HG02678 (cell line): ENCODE measurements around the gene DNHD1.
"Not testable (repeated sequence)": the region's sequence is repeated elsewhere in the genome, so short reads cannot be mapped to it uniquely, and the experiment has no call there.

ENCODE experiments used
- ATAC-seq: cut with Tn5 transposase; IDR thresholded peaks from one replicate; pipeline ENCODE4 v1.9.1; 2021; ENCODE audit warnings: mild to moderate bottlenecking, moderate library complexity; ENCODE audit not compliant: unreplicated experiment

DNHD1 gene

DNA sequence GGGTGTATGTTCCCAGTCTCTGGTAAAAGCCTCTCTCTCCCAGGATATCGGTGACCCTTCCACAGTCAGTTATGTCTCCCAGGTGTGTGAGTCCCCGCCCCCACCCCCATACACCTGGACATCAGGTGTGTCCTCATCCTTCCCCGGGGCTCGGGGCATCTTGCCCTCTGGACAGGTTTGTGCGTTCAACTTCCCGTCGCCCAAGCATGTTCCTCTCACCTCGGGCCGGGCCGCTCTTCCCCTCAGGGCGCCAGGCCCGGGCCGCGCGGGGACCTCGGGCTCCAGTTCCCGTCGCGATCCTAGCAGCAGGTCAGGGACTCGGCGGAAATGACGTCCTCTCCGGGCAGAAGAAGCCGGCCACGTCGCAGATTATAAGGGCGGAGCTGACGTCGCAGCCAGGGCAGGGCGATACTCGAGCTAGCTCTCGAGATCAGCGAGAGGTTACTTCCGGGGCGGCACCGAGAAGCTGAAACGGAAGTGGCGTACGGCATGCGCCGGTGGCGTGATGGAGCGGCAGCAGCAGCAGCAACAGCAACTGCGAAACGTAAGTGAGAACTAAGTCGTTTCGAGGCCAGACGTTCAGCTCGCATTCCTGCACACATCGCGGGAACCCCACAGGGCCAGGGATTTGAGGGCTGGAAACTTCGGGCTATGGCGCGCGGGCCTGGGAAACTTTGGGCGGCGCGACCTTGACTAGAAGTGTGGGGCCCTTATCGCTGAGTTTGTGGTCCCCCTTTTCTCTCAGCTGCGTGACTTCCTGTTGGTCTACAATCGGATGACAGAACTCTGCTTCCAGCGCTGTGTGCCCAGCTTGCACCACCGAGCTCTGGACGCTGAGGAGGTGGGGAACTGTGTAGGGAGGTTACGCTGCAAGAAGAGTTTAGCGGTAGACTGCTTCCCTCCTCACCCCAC is 15.8 kb upstream of the DNHD1 start, which contains the start of the genes ARFIP2 and TIMM10B:
TSS of gene ARFIP2 (minus strand) at position 320 of the 912 bp plus-strand sequence. CDS start 910 bp downstream, outside the sequence.
TSS of gene TIMM10B (plus strand) at position 490 of the 912 bp plus-strand sequence. CDS start at position 506, 16 bp downstream.
- peak; percentile 99 for ATAC-seq

DNA sequence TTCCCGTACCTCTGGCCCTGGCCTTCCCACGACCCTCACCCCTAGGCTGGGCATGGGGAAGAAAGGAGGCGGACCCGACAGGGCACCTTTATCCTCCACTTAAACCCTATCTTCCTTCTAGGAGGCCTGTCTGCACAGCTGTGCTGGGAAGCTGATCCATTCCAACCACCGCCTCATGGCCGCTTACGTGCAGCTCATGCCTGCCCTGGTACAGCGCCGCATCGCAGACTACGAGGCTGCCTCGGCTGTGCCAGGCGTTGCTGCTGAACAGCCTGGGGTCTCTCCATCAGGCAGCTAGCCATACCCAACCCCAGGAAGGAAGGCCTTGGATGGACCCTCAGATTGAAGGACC is 15.2 kb upstream of the DNHD1 start:
- ATAC-seq: no peak

DNA sequence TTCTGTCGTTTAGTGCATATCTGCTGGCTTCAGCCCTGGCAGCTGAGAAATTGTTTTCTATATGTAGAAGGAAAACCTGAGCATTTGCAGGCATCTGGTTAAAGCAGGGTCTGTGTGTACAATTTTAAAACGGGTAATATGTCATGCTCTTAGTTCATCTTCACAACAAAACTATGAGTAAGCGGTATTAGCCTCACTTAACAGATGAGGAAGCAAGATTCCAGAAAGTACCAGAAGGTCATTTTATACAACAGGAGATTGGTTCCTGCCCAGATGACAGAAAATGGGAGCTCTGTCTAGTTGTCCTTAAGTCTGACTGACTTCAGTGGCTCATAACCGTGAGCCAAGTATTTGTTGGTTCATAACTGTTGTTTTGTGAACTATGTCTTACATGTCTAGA is 14.6 kb upstream of the DNHD1 start:
- no peak for ATAC-seq

DNA sequence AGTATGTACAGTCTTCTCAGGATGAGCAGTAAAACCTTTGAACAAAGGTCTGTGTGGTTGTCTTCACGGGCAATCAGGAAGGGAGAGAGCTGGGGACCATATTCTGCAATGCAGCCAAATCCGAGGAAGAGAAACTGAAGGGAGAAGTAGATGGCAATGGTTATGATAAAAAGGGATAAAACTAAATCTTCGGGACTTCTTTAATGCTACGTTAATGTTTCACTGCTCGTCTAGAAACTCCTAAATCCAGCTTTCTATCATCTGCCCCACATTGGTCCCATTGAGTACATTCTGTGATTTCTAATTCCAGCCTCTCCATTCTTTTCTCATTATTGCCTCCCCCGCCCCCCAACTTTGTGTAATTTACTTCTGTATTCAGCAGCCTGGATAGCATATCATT is 14.1 kb upstream of the DNHD1 start:
- no peak for ATAC-seq

DNA sequence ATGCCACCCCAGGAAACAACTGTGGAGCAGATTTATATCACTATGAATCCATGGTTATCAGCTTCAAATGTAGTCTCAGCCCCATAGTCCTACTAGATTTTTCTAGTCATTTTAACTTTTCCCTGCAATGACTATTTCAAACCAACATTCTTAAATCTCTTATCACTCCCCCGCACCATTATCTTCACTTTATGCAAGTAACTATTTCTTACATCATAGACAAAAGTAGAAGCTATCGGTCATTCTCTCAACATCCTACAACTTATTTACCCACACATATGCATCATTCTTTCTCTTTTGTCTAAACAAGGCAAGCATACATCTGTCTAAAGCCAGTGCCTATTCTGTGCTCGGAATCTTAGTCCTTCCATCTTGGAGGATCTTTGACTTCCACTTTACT is 11.4 kb upstream of the DNHD1 start:
- no peak for ATAC-seq

DNA sequence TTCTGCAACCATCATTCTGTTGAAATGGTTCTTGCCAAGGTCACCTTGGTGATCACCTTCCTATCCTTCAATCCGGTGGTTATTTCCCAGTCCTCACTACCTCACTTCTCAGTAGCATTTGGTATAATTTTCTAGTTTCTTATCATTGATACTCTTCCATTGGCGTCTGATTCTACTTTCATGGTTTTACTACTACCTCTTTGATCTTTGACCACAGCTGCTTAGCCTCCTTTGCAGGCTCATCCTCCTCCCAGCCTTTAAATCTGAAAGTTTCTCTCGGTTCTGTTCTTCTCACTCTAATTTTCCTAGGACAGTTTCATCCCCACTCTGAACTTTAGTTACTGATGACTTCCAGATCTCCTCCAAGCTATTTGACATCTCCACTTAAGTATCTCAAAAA is 10.8 kb upstream of the DNHD1 start:
- ATAC-seq: no peak

DNA sequence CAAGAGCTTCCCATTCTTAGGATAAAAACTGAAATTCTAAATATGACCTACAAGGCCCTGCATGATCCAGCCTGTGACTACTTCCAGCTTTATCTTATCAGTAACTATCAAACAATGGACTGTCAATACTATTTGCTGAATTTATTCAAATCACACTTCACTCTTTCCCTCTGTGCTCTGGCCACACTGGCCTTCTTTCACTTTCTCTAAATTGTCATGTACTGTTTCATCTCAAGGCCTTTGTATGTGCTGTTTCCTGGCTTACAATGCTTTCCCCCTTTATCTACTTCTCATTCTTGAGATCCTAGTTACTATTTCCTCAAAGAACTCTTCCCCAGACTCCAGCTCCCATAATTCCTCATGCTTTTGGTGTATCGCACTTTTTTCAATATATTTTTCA is 10.1 kb upstream of the DNHD1 start:
- ATAC-seq: no peak

DNA sequence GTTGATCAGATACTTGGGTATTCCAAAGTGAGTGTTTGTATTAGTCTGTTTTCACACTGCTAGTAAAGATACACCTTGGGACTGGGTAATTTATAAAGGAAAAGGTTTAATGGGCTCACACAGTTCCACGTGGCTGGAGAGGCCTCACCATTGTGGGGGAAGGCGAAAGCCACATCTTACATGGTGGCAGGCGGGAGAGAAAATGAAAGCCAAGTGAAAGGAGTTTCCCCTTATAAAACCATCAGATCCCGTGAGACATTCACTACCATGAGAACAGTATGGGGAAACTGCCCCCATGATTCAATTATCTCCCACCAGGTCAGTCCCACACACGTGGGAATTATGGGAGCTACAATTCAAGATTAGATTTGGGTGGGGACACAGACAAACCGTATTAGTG is 8.7 kb upstream of the DNHD1 start:
- ATAC-seq: no peak

DNA sequence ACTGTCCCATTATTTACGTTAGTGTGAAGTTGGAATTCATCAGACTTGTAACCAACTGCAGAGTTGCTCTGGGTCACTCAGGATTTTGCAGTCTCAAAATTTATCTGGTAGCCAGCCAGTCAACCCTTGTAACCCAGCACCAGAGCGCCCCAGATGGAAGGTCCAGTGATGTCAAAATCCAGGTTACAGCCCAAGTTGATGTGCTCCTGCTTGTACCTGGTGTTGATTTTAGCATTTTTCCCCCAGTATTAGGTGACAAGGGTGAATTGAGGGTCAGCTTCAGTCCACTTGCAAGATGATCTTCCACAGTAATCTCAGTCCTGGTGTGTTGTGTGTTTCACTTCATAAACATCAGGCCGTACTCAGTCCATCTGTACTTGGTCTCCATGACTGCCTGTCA is 8.3 kb upstream of the DNHD1 start:
- ATAC-seq: no peak

DNA sequence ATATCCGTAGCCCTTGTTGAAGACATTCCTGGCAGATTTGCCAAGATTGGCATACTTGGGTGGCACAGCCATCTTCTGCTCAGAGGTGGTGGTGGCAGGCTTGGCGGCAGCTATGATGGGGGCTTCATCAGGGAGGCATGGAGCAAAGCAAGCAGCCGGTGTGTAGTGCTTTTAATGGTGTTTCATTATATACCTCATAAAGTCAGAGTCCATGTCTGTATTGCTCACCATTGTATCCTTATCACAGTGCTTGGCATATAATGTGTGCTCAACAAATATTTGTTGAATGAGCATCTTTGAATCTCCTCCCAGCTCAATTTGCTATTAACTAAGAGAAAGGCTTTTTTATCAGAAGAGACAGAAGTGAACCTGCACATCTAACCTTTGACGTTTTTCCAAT is 7.8 kb upstream of the DNHD1 start:
- ATAC-seq: no peak

DNA sequence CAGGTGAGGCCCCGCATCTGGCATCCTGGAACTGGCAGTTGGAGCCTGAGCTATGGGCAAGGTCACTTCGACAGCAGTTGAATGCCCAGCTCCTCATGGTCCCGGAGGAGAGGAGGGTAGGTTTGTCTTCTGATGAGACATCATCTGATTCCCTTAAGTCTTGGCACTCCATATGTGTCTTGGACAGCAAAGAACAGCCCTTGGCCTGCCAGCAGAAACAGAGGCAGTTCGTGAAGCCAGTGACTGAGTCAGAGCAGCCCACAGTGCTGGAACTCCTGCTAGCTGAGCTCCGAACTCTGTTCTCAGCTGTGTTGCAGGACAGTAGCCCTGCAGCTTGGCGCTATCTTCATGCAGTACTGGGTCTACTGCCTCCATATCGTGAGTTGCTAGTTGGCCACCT is 1.0 kb downstream of the DNHD1 start:
- ATAC-seq: no peak

DNA sequence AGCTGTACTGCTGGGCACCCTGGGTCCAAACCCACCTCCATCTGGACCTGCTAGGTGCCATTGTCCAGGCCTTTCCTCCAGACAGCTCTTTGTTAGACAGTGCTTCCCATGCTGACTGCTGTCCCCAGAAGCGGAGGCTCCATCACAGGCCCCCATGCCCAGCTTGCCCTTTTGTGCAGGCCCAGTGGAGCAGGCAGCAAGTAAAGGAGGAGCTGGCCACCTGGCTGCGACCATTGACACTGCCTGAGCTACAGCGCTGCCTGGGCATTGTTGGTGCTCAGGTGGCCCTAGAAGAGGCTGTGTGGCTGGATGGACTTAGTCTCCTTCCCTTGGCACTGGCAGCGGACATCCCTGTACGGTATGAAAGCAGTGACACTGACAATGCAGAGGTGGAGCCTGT is 1.5 kb downstream of the DNHD1 start:
- no peak for ATAC-seq

DNA sequence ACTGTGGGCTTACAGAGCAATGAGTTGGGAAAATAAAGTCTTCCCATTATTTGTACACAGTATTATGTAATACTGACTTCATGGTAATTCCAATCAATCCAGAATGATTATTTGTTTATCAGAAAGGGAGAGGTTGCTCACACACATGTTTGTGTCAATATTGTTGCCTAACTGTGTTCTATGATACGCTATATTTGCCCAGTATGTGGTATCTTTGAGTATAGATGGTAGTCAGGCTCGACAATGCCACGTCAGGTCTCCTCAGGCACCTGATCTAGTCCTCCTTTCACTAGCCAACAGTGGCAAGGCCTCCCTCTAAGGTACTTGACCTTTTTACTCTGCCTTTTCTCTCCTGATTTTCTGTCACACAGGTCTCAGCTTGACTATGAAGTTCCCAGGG is 5.3 kb downstream of the DNHD1 start:
- ATAC-seq: no peak

DNA sequence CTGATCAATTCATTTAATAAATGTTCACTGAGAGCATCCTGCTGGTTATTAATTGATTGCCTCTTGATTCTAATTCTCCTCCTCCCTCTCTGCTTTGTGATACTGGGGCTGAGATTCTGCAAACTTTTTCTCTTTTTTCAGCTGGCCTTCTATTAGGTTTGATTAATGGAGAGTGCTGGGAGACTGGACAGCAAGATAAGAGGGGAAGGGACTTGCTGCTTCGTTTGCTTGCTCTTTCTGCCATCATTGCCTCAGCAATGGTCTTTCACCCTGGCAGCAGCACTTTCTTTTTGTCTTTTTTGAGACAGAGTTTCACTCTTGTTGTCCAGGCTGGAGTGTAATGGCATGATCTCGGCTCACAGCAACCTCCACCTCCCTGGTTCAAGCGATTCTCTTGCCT is 7.1 kb downstream of the DNHD1 start:
- no peak for ATAC-seq

DNA sequence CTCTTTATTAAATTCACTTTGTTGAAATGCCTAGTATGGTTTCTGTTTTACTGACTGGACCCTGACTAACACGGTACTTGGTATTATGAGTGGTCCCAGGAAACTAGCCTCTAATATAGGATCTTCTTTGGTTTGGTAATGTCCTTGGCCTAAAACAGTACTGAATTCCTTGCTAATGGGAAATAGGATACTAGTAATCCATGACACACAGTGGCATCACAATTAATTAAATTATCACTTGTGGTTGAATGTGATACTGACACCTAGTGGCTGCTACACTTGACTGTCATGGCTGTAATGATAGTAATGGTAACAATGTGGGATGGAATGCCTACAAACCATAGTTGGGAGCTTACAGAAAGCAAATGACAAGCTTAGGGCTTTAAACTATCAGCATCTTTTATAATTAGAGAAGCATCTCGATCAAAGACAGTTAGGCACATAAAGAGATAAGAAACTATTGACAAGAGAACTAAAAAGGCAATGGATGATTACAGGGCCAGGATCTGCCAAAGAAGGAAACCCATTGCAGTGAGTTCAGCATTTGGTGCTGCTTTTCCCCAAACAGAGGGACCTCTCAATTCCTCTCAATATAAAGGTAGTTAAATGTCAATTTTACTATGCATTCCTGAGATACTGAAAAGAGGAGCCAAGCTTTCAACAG is 8.6 kb downstream of the DNHD1 start:
- peak; percentile 62 for ATAC-seq

DNA sequence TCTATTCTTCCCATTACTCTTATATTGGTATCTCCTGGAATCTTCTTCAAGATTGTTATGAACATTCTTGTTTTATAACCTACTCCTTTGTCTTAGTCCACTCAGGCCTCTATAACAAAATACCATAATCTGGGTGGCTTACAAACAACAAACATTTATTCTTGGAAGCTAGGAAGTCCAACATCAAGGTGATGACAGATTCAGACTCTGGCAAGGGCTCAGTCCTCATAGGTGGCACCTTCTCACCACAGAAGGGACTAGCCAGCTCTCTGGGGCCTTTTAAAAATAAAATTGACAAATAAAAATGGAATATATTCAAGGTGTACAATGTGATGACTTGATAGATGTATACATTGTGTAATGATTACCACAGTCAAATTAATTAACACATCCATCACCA is 19.8 kb downstream of the DNHD1 start:
- no peak for ATAC-seq

DNA sequence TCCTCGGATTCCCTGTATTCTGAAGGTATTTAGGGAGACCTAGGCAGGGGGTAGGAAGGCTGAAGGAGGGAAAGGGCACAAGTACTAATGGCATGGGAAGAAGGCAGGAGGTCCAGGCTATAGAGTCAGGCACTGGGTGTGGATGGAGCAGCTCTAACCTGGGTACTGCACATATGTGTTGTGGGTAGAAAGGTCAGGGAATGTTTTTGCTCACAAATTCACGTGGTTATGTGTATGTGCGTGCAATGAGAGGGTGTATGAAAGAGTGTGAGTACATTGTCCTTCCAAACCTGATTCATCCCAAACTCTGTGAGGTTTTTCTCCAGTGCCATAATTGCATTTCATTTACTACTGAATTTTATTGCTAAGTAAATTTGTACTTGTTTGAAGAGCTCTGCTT is 23.2 kb downstream of the DNHD1 start:
- no peak for ATAC-seq

DNA sequence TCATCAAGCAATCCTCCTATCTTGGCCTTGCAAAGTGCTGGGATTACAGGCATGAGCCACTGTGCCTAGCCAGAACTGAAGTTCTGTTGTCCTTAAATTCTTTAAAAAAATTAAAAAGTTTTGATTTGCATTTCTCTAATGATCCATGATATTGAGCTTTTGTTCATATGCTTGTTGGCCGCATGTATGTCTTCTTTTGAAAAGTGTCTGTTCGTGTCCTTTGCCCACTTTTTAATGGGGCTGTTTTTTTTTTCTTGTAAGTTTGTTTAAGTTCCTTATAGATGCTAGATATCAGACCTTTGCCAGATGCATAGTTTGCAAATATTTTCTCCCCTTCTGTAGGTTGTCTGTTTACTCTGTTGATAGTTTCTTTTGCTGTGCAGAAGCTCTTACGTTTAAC is 24.9 kb downstream of the DNHD1 start:
- ATAC-seq: not testable (repeated sequence)

DNA sequence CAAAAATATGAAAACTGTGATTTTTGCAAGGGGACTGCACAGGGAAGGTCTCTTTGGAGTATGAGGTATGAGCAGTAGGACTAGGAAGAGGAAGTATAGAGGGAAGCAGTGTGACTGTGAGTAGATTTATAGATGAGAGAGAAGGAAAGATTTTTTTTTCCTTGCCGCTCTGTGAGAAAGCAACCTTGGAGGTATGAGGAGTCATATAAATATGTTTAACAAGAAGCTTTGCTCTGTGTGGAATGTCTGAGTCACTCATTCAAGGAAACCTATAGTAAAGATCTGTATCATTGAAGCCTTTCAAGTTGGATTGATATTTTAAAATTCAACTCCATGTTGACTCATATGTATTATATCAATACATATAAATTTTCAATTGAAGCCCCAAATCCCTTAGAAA is 26.2 kb downstream of the DNHD1 start:
- ATAC-seq: no peak

DNA sequence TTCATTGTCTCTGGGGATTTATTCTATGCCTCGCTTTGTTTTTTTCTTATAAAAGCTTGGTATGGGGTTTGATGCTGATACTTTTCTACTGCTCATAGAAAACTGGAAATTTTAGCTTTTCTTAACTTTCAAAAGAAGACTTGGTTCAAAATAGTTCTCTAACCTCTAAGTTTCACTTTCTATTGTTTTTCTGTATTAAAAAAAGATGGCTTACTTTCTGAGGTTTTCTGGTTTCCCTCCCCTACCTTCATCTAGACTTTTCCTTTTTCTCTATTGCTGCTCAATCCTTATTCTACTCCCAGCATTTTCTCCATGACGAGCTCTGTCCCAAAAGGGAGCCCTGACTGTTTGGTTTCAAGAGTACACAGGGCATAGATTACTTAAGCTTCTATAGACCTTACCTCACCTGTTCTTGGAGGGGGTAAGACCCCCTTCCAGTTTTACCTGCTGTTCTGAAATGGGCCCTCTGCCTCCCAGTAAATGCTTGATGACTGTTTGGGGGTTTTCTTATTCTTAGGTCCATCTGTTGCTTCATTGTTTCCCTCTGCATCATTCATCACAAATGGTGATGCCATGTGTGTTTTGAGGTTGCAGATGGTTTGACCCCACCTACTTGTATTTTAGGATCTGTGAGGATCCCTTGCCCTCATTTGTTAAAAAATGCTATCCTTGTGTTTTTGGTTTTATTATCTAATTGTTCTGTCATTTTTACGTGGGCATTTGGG is 29.5 kb downstream of the DNHD1 start:
- ATAC-seq: peak; percentile 69

DNA sequence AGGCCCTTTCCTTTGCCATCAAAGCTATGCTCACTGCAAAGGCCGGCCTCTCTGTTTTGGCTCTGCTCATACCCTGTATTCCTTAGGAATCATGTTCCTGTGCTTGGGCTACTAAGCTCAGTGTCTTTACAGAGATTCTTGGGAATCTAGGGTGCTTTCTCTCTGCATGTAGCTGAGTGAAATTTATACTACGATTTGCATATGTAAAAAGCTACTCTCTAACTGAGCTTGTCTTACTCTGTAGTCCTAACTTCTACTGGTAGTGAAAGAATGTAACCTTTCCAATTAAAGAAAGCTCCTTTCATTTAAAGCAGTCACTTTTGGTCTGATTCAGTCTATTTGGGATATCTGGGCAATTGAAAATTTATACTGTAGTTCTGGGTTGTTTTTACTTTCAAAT is 32.2 kb downstream of the DNHD1 start:
- no peak for ATAC-seq

DNA sequence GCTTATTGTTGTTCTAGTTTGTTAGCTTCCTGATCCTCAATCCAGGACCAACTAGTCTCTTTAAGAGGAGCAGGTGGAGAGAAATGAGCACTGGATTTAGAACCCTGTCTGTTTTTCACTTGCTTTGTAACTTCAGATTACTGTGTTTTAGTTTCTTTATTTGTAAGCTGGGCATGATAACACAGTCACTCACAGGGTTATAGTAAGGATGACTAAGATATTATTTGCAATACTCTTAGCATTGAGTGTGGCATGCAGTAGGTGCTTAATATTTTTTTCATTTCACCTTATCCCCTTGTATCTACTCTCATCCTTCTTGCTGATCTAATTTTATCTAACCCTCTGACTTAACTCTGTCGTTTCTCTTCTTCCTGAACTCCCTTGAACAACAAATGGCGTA is 33.8 kb downstream of the DNHD1 start:
- no peak for ATAC-seq
